SU-DHL-6 (cell line): ENCODE data around the gene FGF19.

ENCODE experiments used
- H2AFZ ChIP-seq: fragments of 200-600 bp; sonication (generic); 2 replicates; pipeline ENCODE4 v1.6.1; 2014; ENCODE audit warnings: low read depth, mild to moderate bottlenecking, moderate library complexity, mixed read lengths, antibody characterized with exemption, low read length; ENCODE audit not compliant: severe bottlenecking
- H3F3A ChIP-seq: fragments of 200-600 bp; shearing (Covaris generic); 2 replicates; pipeline ENCODE4 v1.6.0; 2016; ENCODE audit warnings: antibody characterized with exemption, mild to moderate bottlenecking; ENCODE audit not compliant: insufficient read depth
- H3K27ac ChIP-seq: fragments of 200-600 bp; sonication (generic); 2 replicates; pipeline ENCODE4 v1.5.1; 2016; ENCODE audit warnings: low read depth, mild to moderate bottlenecking, low read length, moderate library complexity, mixed read lengths
- H3K27me3 ChIP-seq: fragments of 200-600 bp; sonication (generic), shearing (Covaris generic); 2 replicates; pipeline ENCODE4 v1.6.0; 2014; ENCODE audit warnings: mild to moderate bottlenecking, low read length
- H3K36me3 ChIP-seq: fragments of 200-600 bp; sonication (generic); 2 replicates; pipeline ENCODE4 v1.6.1; 2014; ENCODE audit warnings: mild to moderate bottlenecking, low read length, mixed read lengths
- H3K4me2 ChIP-seq: fragments of 300-600, 200-600 bp; shearing (Covaris generic), sonication (generic); 2 replicates; pipeline ENCODE4 v1.6.0; 2014; ENCODE audit warnings: low read length, low read depth, mild to moderate bottlenecking; ENCODE audit not compliant: poor library complexity, severe bottlenecking
- H3K4me3 ChIP-seq: fragments of 200-600 bp; sonication (generic); 2 replicates; pipeline ENCODE4 v1.5.1; 2014; ENCODE audit warnings: antibody characterized with exemption, low read length, mild to moderate bottlenecking, mixed read lengths; ENCODE audit not compliant: insufficient read depth, poor library complexity, severe bottlenecking
- H3K79me2 ChIP-seq: fragments of 200-600 bp; sonication (generic); 2 replicates; pipeline ENCODE4 v1.6.1; 2014; ENCODE audit warnings: mild to moderate bottlenecking, low read length, moderate library complexity; ENCODE audit not compliant: insufficient read depth
- H3K9ac ChIP-seq: fragments of 200-600 bp; sonication (generic); 2 replicates; pipeline ENCODE4 v1.7.0; 2014; ENCODE audit warnings: mild to moderate bottlenecking, low read length
- H3K9me2 ChIP-seq: fragments of 200-600 bp; sonication (generic); replicated peaks from 2 replicates; pipeline ENCODE4 v1.6.1; 2014; ENCODE audit warnings: low read length; ENCODE audit not compliant: insufficient read depth
- H3K9me3 ChIP-seq: fragments of 200-600 bp; sonication (generic); 2 replicates; pipeline ENCODE4 v1.6.1; 2014; ENCODE audit warnings: low read length, mixed read lengths; ENCODE audit not compliant: insufficient read depth
- H4K20me1 ChIP-seq: fragments of 200-600 bp; sonication (generic); 2 replicates; pipeline ENCODE4 v1.6.1; 2014; ENCODE audit warnings: low read depth, mild to moderate bottlenecking, antibody characterized with exemption, low read length, moderate library complexity, mixed read lengths
- CTCF ChIP-seq: fragments of 200-600 bp; sonication (generic); IDR thresholded peaks from one replicate; pipeline ENCODE4 v1.5.1; 2017; ENCODE audit warnings: antibody characterized with exemption, mild to moderate bottlenecking, low read length, moderate library complexity; ENCODE audit not compliant: insufficient read depth, poor library complexity, severe bottlenecking
- EZH2phosphoT487 ChIP-seq: fragments of 200-600 bp; sonication (generic), shearing (Covaris generic); conservative IDR thresholded peaks from 2 replicates; pipeline ENCODE4 v1.6.1; 2018; ENCODE audit warnings: mild to moderate bottlenecking, antibody characterized with exemption, low read length, moderate library complexity, mixed read lengths

The FGF19 gene

GRCh38 chr11:69746140-69746539, 42.3 kb upstream of the FGF19 start:
- TF ChIP-seq CTCF (no peak), EZH2phosphoT487 (no peak)
- H3K79me2 ChIP-seq = no peaks in the 10 kb centered on the region
- H3F3A ChIP-seq = no peaks in the 10 kb centered on the region
- H3K36me3 ChIP-seq = no peaks in the 10 kb centered on the region
- no peak overlapping the region for H3K4me3 ChIP-seq
- H3K9ac ChIP-seq = no peak overlapping the region
- no peaks in the 10 kb centered on the region for H3K9me2 ChIP-seq
- H3K27ac ChIP-seq = no peak overlapping the region
- no peaks in the 10 kb centered on the region for H3K27me3 ChIP-seq
- no peaks in the 10 kb centered on the region for H3K9me3 ChIP-seq
- no peak overlapping the region for H3K4me2 ChIP-seq
- no peaks in the 10 kb centered on the region for H4K20me1 ChIP-seq
- no peak overlapping the region for H2AFZ ChIP-seq

- no peaks in the 10 kb centered on the region for H3K27me3 ChIP-seq
- no peaks in the 10 kb centered on the region for H3K9me3 ChIP-seq
- no peaks in the 10 kb centered on the region for H3F3A ChIP-seq
Measured at GRCh38 chr11:69745201-69745600, 41.4 kb upstream of the FGF19 start.

GRCh38 chr11:69744435-69744834, 40.6 kb upstream of the FGF19 start:
- Histone ChIP-seq H3F3A (no peaks in the 10 kb centered on the region), H3K4me2 (no peak overlapping the region), H3K36me3 (no peaks in the 10 kb centered on the region), H3K27ac (no peak overlapping the region), H3K27me3 (no peaks in the 10 kb centered on the region), H4K20me1 (no peaks in the 10 kb centered on the region), H3K9me2 (no peaks in the 10 kb centered on the region), H2AFZ (no peak overlapping the region), H3K9ac (no peak overlapping the region), H3K79me2 (no peaks in the 10 kb centered on the region), H3K4me3 (no peak overlapping the region), H3K9me3 (no peaks in the 10 kb centered on the region)
- TF ChIP-seq CTCF (no peak), EZH2phosphoT487 (no peak)

More at GRCh38 chr11:69745201-69745600, 41.4 kb upstream of the FGF19 start:
- Histone ChIP-seq H3K27ac (no peak overlapping the region), H3K4me3 (no peak overlapping the region), H4K20me1 (no peaks in the 10 kb centered on the region), H2AFZ (no peak overlapping the region), H3K9me2 (no peaks in the 10 kb centered on the region), H3K36me3 (no peaks in the 10 kb centered on the region), H3K9ac (no peak overlapping the region), H3K79me2 (no peaks in the 10 kb centered on the region), H3K4me2 (no peak overlapping the region)
- TF ChIP-seq EZH2phosphoT487 (no peak), CTCF (no peak)

- no peaks in the 10 kb centered on the region for H3K9me2 ChIP-seq
- no peaks in the 10 kb centered on the region for H3K36me3 ChIP-seq
- TF ChIP-seq EZH2phosphoT487 (no peak), CTCF (no peak)
- no peaks in the 10 kb centered on the region for H3K79me2 ChIP-seq
- H3K4me3 ChIP-seq = no peak overlapping the region
- H3K27ac ChIP-seq = no peak overlapping the region
- no peaks in the 10 kb centered on the region for H3K9me3 ChIP-seq
- H2AFZ ChIP-seq = no peak overlapping the region
- H4K20me1 ChIP-seq = no peaks in the 10 kb centered on the region
- H3K27me3 ChIP-seq = no peaks in the 10 kb centered on the region
- no peaks in the 10 kb centered on the region for H3F3A ChIP-seq
- H3K9ac ChIP-seq = no peak overlapping the region
- H3K4me2 ChIP-seq = no peak overlapping the region
Measured at GRCh38 chr11:69734841-69735240, 31.0 kb upstream of the FGF19 start.
